HL-60 (cell line): ENCODE results near the gene PRDM16.
A peak's percentile ranks its signal among the peaks of the same experiment; 100 is the strongest.

Experiments
- DNase-seq, 2 experiments: peaks; one replicate each; pipeline ENCODE4 v3.0.0-alpha.2; 2010 to 2020; ENCODE audit warnings: low read depth in 1 of 2, low spot score in 1 of 2
- H3K27ac ChIP-seq: fragments of 250-450 bp; sonication (Bioruptor Pico); replicated peaks from 2 replicates; pipeline ENCODE4 v1.5.1; 2020; ENCODE audit warnings: mild to moderate bottlenecking, moderate library complexity
- H3K27me3 ChIP-seq: fragments of 250-450 bp; sonication (Bioruptor Pico); 2 replicates; pipeline ENCODE4 v1.5.1; 2021; ENCODE audit warnings: mild to moderate bottlenecking, moderate library complexity; ENCODE audit not compliant: insufficient read depth, poor library complexity, severe bottlenecking
- H3K4me3 ChIP-seq: replicated peaks from 2 replicates; pipeline ENCODE4 v1.5.1; 2011; ENCODE audit warnings: mild to moderate bottlenecking, control low read depth, low read length; ENCODE audit not compliant: insufficient read depth
- GABPA ChIP-seq: IDR thresholded peaks from 2 replicates; pipeline ENCODE4 v1.6.1; 2012; ENCODE audit warnings: low read depth
- POLR2AphosphoS5 ChIP-seq: IDR thresholded peaks from 2 replicates; pipeline ENCODE4 v1.6.1; 2012; ENCODE audit warnings: low read depth
- SPI1 ChIP-seq: IDR thresholded peaks from 2 replicates; pipeline ENCODE4 v1.6.1; 2012; ENCODE audit warnings: low read depth, mild to moderate bottlenecking, borderline replicate concordance
- TF ChIP-seq, protein P1 (sequence below): IDR thresholded peaks from 2 replicates; pipeline ENCODE4 v1.6.1; 2012; ENCODE audit warnings: low read depth; ENCODE audit not compliant: insufficient replicate concordance
- TF ChIP-seq, protein P2 (sequence below): IDR thresholded peaks from one replicate; pipeline ENCODE4 v1.5.1; 2011; ENCODE audit warnings: low read length, control low read depth, inconsistent platforms; ENCODE audit not compliant: insufficient read depth

PRDM16 gene

DNA sequence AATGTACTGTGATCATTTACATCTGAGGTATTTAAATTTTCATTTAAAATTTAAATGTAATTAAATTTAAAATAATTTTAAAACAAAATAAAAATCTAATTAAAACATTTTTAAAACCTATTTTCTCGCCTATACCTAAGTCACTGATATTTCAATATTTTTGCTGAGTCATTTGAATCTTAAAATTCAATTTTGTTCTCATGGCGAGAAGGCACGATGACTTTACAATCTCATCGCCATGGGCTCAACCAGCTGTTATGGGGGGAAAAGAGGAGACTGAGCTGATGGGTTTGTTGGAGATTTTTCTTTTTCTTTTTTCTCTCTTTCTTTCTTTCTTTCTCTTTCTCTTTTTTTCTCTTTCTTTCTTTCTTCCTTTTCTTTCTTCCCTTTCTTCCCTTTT, 89.3 kb downstream of the PRDM16 start:
- Histone ChIP-seq H3K27ac (no peak overlapping the region), H3K4me3 (no peak overlapping the region), H3K27me3 (peaks cover 11% of the 10 kb centered on the region)
- TF ChIP-seq SPI1 (no peak), POLR2AphosphoS5 (no peak)
- no peak for DNase-seq

DNA sequence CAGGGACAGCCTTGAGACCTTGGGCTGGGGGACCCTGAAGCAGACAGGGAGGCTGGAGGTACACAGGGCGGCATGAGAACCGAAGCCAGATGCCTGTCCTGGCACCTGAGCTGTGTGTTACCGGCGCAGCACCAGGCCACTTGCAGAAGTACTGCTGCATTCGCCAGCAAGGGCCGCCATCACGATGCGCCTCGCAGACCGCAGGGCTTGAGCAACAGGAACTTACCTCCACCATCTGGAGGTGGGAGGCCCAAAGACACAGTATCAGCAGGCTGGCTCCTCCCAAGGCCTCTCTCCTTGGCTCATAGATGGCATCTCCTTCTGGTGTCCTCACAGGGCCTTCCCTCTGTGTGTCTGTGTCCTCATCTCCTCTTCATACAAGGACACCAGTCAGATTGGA, 90.1 kb downstream of the PRDM16 start:
- no peak for TF ChIP-seq GABPA
- TF ChIP-seq SPI1: no peak
- TF ChIP-seq POLR2AphosphoS5: no peak
- TF ChIP-seq, protein P1, sequence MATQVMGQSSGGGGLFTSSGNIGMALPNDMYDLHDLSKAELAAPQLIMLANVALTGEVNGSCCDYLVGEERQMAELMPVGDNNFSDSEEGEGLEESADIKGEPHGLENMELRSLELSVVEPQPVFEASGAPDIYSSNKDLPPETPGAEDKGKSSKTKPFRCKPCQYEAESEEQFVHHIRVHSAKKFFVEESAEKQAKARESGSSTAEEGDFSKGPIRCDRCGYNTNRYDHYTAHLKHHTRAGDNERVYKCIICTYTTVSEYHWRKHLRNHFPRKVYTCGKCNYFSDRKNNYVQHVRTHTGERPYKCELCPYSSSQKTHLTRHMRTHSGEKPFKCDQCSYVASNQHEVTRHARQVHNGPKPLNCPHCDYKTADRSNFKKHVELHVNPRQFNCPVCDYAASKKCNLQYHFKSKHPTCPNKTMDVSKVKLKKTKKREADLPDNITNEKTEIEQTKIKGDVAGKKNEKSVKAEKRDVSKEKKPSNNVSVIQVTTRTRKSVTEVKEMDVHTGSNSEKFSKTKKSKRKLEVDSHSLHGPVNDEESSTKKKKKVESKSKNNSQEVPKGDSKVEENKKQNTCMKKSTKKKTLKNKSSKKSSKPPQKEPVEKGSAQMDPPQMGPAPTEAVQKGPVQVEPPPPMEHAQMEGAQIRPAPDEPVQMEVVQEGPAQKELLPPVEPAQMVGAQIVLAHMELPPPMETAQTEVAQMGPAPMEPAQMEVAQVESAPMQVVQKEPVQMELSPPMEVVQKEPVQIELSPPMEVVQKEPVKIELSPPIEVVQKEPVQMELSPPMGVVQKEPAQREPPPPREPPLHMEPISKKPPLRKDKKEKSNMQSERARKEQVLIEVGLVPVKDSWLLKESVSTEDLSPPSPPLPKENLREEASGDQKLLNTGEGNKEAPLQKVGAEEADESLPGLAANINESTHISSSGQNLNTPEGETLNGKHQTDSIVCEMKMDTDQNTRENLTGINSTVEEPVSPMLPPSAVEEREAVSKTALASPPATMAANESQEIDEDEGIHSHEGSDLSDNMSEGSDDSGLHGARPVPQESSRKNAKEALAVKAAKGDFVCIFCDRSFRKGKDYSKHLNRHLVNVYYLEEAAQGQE: no peak
- TF ChIP-seq, protein P2, sequence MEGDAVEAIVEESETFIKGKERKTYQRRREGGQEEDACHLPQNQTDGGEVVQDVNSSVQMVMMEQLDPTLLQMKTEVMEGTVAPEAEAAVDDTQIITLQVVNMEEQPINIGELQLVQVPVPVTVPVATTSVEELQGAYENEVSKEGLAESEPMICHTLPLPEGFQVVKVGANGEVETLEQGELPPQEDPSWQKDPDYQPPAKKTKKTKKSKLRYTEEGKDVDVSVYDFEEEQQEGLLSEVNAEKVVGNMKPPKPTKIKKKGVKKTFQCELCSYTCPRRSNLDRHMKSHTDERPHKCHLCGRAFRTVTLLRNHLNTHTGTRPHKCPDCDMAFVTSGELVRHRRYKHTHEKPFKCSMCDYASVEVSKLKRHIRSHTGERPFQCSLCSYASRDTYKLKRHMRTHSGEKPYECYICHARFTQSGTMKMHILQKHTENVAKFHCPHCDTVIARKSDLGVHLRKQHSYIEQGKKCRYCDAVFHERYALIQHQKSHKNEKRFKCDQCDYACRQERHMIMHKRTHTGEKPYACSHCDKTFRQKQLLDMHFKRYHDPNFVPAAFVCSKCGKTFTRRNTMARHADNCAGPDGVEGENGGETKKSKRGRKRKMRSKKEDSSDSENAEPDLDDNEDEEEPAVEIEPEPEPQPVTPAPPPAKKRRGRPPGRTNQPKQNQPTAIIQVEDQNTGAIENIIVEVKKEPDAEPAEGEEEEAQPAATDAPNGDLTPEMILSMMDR: no peak
- DNase-seq: peak in 1 of 2 experiments; percentile 58
- Histone ChIP-seq H3K27ac (no peak overlapping the region), H3K4me3 (no peak overlapping the region), H3K27me3 (peaks cover 11% of the 10 kb centered on the region)

DNA sequence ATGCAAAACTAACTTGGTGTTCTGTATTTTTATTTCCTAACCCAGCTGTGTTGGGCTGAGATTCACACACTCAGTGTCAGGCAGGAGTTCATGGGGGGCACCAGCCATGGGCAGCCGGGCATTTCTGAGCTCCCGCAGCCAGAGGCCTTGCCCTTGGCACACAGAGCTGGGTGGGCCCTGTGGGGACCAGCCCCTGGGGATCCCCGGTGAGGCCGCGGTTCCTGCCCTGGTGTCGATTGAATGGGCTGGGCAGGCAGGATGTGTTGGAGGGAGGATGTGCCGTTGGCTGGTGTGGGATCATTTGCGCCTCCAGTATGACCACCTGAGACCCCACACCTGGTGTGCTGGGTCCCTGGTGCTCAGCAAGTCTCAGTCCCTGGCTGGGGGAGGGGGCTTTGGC, 91.0 kb downstream of the PRDM16 start:
- no peak for TF ChIP-seq POLR2AphosphoS5

DNA sequence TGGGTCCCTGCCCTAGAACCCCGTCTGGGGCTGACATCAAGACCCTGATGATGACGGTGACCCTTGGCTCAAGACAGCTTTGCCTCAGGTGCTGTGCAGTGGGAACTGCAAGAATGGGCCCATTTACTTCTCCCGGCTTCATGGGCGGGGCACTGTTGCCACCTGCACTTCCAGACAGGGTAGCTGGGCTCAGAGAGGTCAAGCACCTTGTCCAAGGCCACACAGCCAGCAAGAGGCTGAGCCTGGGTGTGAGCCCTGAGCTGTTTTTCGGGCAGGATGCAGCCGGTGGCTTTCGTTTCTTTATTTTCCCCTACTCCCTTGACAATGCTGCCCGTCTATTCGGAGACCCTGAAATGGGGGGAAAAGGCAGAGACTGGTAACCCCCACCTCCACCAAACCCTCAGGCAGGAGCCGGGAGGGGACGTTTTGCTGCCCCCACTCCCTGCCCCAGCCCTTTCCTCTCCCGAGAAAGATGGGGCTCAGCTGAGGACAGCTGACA, 91.7 kb downstream of the PRDM16 start:
- no peak for DNase-seq
- Histone ChIP-seq H3K4me3 (no peak overlapping the region), H3K27ac (no peak overlapping the region), H3K27me3 (peaks cover 2% of the 10 kb centered on the region)
- TF ChIP-seq GABPA (no peak), POLR2AphosphoS5 (no peak)
- TF ChIP-seq, protein P1: no peak

More for the DNA sequence above, 91.0 kb downstream of the PRDM16 start:
- H3K4me3 ChIP-seq: no peak overlapping the region
- no peak overlapping the region for H3K27ac ChIP-seq
- no peak for DNase-seq
- H3K27me3 ChIP-seq: peaks cover 9% of the 10 kb centered on the region

DNA sequence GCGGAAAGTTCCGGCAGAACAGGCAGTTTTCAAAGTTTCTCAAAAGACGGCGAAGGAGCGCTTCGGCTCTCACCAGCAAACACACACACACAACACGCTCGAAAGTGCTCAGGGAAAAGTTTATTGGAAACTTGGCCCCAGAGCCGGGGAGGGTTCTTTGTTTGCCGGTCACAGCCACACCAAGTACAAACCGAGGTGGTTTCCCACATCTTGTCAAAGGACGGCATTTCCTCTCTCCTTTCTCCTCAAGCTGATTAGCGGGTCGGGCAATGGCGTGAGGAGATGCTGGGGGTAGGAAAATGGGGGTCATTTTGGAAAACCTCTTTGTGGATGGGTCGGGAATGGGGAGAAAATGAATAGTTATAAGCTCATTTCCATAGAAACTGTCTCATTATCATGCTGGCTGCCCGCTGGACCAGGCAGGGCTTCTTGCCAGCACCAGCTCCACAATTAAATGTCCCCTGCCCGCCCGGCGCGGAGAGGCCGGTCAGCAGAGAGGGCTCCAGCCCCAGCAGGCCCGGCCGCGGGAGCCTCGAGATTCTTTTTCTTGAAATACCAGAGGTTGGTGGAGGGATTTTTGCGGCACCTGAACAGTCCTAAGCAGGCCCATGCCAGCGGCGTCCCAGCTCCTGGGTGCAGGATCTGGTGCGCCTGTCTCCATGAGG, 92.3 kb downstream of the PRDM16 start:
- Histone ChIP-seq H3K27ac (no peak overlapping the region), H3K4me3 (no peak overlapping the region), H3K27me3 (no peaks in the 10 kb centered on the region)
- TF ChIP-seq, protein P2: no peak
- TF ChIP-seq POLR2AphosphoS5: no peak
- TF ChIP-seq, protein P1: no peak
- TF ChIP-seq SPI1: no peak
- no peak for TF ChIP-seq GABPA
- DNase-seq: no peak
